ES-I3 (cell line): Measurements from ENCODE around the gene CRAT.

Experiments used
- H3K36me3 ChIP-seq: 2 replicates; pipeline ENCODE4 v1.6.1; 2013; ENCODE audit warnings: mild to moderate bottlenecking, low read length, control low read depth, moderate library complexity; ENCODE audit not compliant: insufficient read depth
- H3K4me1 ChIP-seq: 2 replicates; pipeline ENCODE4 v1.6.1; 2013; ENCODE audit warnings: mild to moderate bottlenecking, control low read depth, low read length; ENCODE audit not compliant: insufficient read depth
- H3K9ac ChIP-seq: 2 replicates; pipeline ENCODE4 v1.6.1; 2013; ENCODE audit warnings: low read depth, mild to moderate bottlenecking, low read length, moderate library complexity
- H3K9me3 ChIP-seq: 2 replicates; pipeline ENCODE4 v1.6.1; 2013; ENCODE audit warnings: mild to moderate bottlenecking, low read length, moderate library complexity; ENCODE audit not compliant: control insufficient read depth, insufficient read depth

Gene CRAT

DNA sequence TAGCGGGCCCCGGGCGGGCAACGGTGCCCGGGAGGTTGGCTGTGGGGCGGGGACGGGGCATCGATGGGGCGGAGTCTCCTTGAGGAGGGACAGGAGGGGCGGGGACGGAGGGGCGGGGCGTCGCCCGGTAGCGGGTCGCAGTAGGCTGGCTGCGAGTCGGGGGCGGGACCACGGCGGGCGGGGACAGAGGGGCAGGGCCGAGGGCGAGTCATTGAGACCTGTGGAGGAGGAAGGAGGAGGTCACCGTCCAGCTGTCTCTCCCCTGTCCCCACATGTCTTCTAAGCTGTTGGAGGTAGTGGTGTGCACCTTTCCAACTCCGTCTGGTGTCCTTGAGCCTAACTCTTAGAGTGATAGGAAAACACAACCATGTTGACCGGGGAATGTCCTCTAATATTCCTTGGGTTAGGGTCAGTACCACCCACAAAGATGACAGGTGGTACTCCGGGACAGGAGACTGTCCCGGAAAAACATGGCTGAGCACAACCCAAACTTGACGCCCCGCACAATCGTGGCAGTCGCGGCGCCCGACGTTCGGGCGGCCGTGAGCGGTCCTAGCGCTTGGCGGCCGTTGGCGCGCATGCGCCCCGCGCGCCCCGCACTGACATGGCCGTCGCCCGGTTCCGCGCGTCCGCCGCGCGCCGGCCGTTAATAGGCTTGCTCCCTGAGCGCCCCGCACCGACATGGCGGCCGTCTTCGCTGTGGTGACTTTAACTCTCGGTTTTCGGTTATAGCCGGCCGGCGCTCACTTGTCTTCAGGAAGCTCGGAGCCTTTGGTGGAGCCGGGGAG lies at the start of gene CRAT, which contains the start of gene PTPA:
Gene CRAT (minus strand): TSS at position 54 of the 788 bp plus-strand sequence. CDS start 284 bp downstream, outside the sequence.
Gene PTPA (plus strand): TSS at position 676 of the 788 bp plus-strand sequence. CDS start 186 bp downstream, outside the sequence.
- Histone ChIP-seq H3K9me3 (no peaks in the 10 kb centered on the region), H3K9ac (peak within 1 kb of the TSS; percentile 98), H3K36me3 (no peaks in the 10 kb centered on the region), H3K4me1 (no peaks in the 10 kb centered on the region)

DNA sequence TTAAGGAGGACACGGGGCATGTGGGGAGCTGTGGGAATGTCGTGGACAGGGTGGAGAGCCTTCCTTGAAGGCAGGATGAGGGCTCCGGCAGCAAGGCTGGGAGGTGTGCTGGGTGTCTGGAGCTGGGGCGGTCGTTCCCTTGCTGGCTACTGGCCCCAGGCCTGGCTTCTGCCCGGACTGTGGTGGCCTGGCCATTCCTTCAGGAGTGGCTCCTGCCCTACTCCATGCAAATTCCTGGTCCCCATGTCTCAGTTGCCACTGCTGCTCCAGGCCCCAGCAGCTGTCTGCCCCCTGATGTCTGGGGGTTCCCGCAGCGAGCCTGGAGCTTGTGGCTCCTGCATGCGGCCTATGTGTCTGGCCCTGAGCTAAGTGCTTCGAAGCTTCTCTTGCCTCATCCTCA lies 45.6 kb upstream of the CRAT start:
- Histone ChIP-seq H3K36me3 (no peaks in the 10 kb centered on the region), H3K4me1 (no peaks in the 10 kb centered on the region), H3K9ac (no peak overlapping the region), H3K9me3 (no peaks in the 10 kb centered on the region)

DNA sequence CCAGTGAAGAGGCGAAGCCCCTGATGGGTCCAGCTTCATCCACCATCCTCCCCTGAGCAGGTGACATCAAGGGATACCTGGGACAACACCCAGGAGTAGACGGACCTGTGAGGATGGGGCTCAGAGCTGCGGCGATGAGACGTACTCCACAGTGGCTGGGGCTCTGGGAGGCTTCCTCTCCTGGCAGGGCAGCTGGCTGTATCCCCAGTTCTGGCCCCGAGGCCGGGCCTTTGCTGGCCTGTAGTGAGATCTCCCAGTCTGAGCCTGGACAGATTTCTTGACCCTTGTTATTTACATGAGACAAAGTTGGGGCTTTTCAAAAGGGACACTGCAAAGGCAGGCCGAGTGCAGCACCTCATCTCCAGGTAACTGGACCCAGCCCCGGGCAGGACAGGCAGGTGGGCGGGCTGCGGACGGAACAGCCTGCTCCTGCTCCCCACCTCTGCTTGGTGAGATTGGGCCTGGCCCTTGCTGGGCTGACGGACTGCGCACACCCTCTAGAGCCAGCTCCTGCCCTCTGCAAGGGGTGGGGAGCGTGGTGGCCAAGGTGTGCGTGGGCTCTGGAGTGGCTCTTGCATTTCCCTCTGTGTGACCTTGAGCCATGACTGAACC lies 44.4 kb upstream of the CRAT start:
- Histone ChIP-seq H3K4me1 (no peaks in the 10 kb centered on the region), H3K9me3 (no peaks in the 10 kb centered on the region), H3K9ac (no peak overlapping the region), H3K36me3 (no peaks in the 10 kb centered on the region)

DNA sequence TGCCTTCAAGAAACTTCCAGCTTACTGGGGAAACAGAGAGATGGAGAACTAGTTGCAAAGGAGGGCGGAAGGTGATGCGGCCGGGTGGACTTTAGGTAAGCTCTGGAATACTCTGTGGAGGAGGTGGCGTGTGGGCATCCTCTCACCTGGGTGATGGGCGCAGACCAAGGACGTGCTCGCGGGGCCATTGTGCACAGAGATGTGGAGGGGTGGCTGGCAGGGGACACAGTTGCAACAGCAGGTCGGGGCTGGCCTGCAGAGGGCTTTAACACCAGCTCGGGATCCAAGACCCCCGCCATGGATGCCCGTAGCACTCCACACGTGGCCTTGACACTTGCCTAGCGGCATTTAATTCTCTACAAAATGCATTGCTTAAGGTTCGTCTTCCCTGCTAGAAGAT lies 40.9 kb upstream of the CRAT start:
- H3K4me1 ChIP-seq: peaks cover 13% of the 10 kb centered on the region
- no peaks in the 10 kb centered on the region for H3K9me3 ChIP-seq
- no peaks in the 10 kb centered on the region for H3K36me3 ChIP-seq
- H3K9ac ChIP-seq: no peak overlapping the region

DNA sequence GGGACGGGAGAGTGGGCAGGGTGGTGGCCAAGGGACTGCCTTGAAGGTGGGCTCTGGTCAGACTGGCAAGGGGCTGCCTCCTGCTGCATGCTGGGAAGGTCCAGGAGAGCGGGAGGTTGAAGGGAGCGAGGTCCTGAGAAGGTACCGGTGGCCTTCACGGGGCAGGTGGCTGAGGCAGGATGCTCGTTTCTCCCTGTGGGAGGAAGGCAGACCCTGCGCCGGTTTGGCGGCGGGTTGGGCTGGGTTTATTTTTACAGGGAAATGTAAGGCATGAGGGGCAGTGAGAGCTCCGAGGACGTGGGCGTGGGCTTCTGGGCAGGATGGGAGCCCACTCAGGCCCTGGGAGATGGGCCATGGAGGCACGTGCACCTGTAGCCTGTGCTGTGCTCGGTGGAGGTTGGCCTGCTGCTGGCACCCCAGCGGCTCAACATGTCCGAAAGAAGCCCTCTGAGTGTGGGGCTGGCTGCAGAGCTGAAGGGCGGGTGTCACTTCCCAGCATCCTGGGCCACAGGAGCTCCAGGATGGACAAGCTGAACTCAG lies 40.1 kb upstream of the CRAT start:
- no peaks in the 10 kb centered on the region for H3K9me3 ChIP-seq
- H3K4me1 ChIP-seq: peaks cover 16% of the 10 kb centered on the region
- H3K36me3 ChIP-seq: no peaks in the 10 kb centered on the region
- no peak overlapping the region for H3K9ac ChIP-seq

DNA sequence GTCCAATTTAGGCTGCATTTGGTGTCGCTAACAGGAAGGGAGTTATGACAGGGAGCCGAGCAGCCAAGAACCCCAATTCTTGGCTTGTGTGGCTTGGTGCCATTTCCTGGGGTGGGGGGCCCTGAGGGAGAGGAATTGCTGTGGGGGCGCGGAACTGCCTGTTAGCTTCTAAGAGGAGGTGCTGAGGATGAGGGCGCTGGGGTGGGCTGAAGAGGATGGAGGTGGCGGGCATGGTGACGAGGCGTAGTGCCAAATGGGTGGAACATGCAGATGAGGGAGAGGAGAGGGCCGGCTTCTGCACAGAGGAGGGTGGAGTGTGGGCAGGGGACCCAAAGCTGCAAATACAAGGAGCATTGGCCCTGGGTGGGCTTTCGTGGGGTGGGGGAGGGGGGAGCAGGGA lies 39.5 kb upstream of the CRAT start:
- Histone ChIP-seq H3K9me3 (no peaks in the 10 kb centered on the region), H3K4me1 (peaks cover 22% of the 10 kb centered on the region), H3K36me3 (no peaks in the 10 kb centered on the region), H3K9ac (no peak overlapping the region)

DNA sequence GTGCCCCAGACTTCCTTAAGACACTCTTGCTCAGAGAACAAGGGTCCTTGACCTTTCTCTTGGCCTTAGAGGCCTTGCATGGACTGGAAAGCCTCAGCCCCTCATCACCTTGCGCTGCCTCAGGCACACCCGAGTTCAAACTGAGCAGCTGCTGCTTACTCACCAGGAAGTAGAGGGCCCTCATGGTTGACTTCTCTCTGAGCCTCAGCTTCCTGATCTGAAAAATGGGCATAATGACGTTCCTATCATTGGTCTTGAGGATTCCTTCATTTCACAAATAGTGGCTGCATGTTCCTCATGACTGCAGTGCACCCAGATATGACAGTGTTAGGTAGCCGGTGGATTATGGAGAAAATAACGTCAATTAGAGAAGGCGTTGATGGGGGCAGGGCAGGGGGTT lies 38.8 kb upstream of the CRAT start:
- Histone ChIP-seq H3K36me3 (no peaks in the 10 kb centered on the region), H3K9me3 (no peaks in the 10 kb centered on the region), H3K4me1 (peaks cover 24% of the 10 kb centered on the region), H3K9ac (no peak overlapping the region)

DNA sequence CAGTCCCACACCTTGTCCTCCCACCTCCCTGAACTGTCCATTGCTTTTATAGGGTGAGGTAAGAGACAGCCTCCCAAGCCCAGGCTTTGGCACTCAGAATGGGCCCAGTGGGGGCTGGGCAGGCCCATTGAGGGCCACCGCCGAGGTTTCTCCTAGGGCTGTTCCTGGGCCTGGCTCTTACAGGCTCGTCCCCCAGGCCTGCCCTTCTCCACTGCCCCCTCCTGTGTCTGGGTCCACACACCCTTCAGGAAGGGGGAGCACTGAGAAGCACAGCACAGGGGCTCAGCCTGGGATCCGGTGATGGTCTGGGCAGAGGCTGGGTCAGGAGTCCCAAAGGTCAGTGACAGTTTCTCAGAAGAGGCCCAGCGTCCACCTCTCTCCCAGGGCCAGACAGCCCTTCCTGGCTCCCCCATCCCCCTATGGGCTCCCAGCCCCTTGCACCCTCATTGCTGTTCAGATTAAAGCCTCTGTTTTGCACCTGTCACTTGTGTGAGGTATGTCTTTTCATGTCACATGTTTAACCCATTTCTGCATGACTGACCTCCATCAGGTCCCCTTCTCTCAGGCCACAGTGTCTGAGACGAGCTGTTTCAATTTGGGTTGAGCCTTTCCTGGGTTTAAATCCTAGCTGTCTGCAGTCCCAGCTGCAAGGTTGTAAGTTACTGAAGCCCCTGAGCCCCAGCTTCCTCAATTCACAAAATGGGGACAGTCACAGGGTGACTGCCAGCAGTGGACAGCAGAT lies 38.0 kb upstream of the CRAT start:
- Histone ChIP-seq H3K4me1 (peaks cover 28% of the 10 kb centered on the region), H3K9ac (no peak overlapping the region), H3K9me3 (no peaks in the 10 kb centered on the region), H3K36me3 (no peaks in the 10 kb centered on the region)

DNA sequence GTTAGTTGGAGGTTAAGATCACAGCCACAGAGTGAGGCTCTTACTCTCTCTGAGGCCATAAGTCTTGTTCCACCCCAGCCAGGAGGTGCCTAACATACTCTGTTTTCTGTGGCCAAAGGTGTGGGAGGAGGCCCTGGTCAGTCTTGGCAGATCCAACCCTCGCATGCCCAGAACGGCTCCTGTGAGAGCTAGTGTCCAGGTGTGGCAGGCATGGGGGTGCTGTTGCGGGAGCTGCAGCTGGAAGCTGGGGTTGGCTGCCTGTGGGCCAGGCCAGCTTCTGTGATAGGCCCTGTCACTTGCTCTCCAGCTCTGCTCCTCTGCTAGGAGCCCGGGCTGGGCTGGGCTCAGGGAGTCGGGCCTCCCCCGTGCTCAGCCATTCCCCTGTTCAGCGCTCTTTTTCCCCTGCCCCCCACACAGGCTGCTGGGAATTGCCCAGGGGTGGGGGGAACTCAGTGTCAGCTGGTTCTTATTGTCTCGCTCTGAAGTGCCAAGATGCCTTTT lies 35.9 kb upstream of the CRAT start:
- H3K9ac ChIP-seq: peak overlapping the region; percentile 3; the same call in 1 of the 2 replicates
- H3K9me3 ChIP-seq: no peaks in the 10 kb centered on the region
- H3K36me3 ChIP-seq: no peaks in the 10 kb centered on the region; the same call in 1 of the 2 replicates
- H3K4me1 ChIP-seq: peaks cover 48% of the 10 kb centered on the region

DNA sequence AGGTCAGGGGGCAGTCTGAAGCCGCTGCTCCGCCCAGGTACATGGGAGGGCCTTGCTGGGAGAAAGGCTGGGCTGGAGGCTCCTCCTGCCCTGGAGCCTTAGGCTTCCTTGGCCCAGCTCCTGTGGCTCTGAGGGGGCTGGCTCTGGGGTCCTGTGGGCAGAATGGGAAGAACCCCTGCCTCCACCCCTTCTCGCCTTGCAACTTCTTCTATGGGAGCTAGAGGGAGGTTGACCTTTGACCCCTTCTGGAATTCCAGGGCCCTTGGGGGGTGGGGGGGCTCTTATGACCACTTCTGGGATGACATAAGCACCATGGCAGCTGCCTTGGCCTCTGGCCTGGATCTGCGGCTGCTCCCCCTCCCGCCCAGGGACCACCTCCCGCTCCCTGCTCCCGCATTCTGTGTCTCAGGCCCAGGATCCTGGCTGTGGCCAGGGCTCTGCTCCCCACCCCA lies 35.3 kb upstream of the CRAT start:
- H3K9me3 ChIP-seq: no peaks in the 10 kb centered on the region
- H3K4me1 ChIP-seq: peaks cover 54% of the 10 kb centered on the region
- H3K36me3 ChIP-seq: no peaks in the 10 kb centered on the region; the same call in 1 of the 2 replicates
- peak overlapping the region; percentile 3; the same call in 1 of the 2 replicates for H3K9ac ChIP-seq

DNA sequence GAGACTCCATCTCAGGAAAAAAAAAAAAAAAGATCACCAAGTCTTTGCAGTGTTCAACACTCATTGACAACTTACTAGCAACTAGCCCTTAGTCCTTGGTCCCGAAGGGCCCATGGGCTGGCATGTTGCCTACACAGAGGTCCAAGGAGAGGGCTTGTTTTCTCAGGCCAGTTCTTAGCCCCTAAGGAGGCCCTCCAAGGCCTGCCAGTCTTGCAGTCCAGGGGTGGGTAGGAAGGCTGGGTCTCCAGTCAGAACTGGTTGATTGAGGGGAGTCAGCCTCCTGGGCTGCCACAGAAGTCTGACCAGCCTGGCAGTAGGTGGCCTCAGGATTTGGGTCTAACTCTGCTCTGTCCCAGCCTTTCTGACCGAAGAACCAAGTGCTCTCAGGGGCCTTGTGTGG lies 34.7 kb upstream of the CRAT start:
- Histone ChIP-seq H3K36me3 (no peaks in the 10 kb centered on the region; the same call in 1 of the 2 replicates), H3K9ac (no peak overlapping the region), H3K4me1 (peaks cover 56% of the 10 kb centered on the region), H3K9me3 (no peaks in the 10 kb centered on the region)

DNA sequence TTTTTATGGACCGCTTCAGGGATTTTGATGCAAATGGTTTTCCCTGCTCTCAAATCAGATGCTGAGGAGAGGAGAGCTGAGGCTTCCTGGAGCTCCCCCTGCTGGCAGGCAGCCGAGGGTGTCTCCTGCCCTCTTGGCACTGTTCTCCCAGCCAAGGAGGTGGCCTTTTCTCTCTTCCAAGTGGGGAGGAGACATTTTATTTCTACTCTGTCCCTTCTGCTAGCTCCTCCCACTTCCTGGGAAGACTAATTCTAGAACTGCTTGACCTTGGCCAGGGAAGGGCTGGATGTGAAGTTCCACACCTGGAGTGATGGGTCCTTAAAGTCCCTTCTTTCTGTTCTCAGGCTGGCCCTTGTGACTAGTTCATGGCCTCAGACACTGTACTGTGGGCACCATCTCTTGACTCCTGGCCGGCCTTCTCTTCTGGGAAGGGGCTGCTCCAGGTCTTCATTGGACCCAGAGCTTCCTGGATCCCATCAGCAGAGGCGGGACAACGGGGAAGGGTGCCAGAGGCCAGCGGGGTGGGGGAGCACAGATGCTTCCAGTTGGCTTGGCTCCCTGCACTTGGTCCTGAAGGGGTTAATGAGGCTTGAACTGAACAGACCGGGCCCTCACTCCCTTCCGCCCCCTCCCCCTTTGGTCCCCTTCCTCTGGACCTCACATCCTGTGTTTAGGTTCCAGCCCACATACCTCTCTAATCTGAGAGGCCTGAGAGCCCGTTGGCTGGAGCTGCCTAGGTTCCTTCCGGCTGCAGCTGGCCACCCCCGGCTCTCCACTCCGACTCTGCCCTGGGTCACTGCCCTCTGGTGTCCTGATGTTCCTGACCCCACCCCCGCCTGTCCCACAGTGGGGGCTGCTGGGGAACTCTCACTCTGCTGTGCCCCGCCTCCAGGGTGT lies 32.7 kb upstream of the CRAT start:
- H3K4me1 ChIP-seq: peaks cover 63% of the 10 kb centered on the region
- no peaks in the 10 kb centered on the region; the same call in 1 of the 2 replicates for H3K36me3 ChIP-seq
- peak overlapping the region; percentile 18; the same call in 1 of the 2 replicates for H3K9ac ChIP-seq
- H3K9me3 ChIP-seq: no peaks in the 10 kb centered on the region

DNA sequence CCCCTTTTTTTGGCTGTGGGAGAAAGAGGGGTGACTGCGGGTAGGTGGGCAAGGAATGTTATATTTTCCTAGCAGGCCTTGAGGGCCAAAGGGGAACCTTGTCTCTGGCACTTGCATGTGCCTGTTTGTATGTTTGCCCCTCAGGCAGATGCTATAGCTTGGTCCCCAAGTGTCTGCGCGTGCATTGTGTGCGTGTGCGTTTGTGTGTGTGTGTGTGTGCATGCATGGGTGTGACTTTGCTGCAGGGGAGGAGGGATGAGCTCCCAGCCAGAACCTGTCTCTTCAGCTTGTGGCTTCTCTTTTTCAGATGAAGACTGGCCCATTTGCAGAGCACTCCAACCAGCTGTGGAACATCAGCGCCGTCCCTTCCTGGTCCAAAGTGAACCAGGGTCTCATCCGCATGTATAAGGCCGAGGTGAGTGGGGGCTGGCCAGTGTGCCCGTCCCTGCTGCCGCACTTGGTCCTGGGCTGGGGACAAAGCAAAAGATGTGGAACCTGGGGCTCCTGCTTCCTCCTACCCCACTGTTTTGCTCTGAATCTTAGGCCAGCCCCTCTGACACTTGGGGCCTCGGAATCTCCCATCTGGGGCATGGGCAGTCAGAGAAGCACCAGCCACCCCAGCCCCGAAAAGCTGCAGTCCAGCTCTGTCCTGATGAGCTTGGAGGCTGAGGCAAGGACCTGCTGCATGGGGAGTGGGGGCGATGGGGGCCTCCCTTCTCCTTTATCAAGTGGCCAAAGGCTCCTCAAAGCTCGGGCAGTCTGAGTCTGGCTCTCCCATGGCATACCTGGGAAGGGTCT lies 31.7 kb upstream of the CRAT start:
- H3K36me3 ChIP-seq: no peaks in the 10 kb centered on the region; the same call in 1 of the 2 replicates
- H3K9ac ChIP-seq: no peak overlapping the region
- H3K4me1 ChIP-seq: peaks cover 59% of the 10 kb centered on the region
- H3K9me3 ChIP-seq: no peaks in the 10 kb centered on the region
